K562 (cell line): ENCODE measurements around the gene KRTAP23-1. TPM values are rescaled to one million over a fixed set of nuclear protein-coding genes. Genes with fewer than 3 reads are reported as not detected.

Experiments
- ATAC-seq: fragments of 200-7000 bp; cut with Tn5 transposase; 3 replicates; pipeline ENCODE4 v1.9.1; 2020; ENCODE audit warnings: moderate library complexity
- BruUV-seq: library from RNA; stranded (reverse); fragments of 400-500 nt; replicated peaks from 2 replicates; lab custom pipeline; 2021; lab: Mats Ljungman, UMichigan
- CTCF ChIA-PET: fragments of 300-600 bp; formaldehyde crosslinking; extraction: SDS; loops from one replicate; lab custom pipeline; 2021; ENCODE audit warnings: low intra/inter-chr PET ratio; lab: Yijun Ruan, JAX
- POLR2A ChIA-PET: fragments of 300-600, 350-650 bp; sonication (Branson Sonifier 250); formaldehyde crosslinking; extraction: SDS; loops from one replicate; lab custom pipeline; 2021; ENCODE audit warnings: antibody characterized with exemption, inconsistent platforms; lab: Yijun Ruan, JAX
- DNase-seq, 4 experiments: peaks; one replicate each; pipeline versions ENCODE4 v3.0.0 to v3.0.0-alpha.2; 2011 to 2018; ENCODE audit warnings: low spot score in 3 of 4, mixed read lengths in 3 of 4; ENCODE audit errors: extremely low read depth in 1 of 4
- FAIRE-seq: peaks from 2 replicates; lab custom pipeline; 2011; peaks lifted over from hg19 to GRCh38; lab: Jason Lieb, UNC
- H2AFZ ChIP-seq: 2 replicates; pipeline ENCODE4 v1.6.0; 2011; ENCODE audit warnings: low read depth, low read length, control low read depth, inconsistent platforms
- H3K27ac ChIP-seq: fragments of 200-600 bp; 3 replicates; pipeline ENCODE4 v1.8.0; 2011; ENCODE audit warnings: low read depth, mild to moderate bottlenecking, control low read depth, inconsistent platforms, low read length, moderate library complexity, mixed read lengths; ENCODE audit errors: extremely low read depth
- H3K27me3 ChIP-seq, 2 experiments: fragments of 300-600 bp in 1 of 2; 2 replicates in 1 of 2; 3 replicates in 1 of 2; pipeline versions ENCODE4 v1.6.0 to v1.8.0; 2011; ENCODE audit warnings: inconsistent platforms in 2 of 2, low read length in 2 of 2, mild to moderate bottlenecking in 1 of 2, mixed read lengths in 1 of 2, moderate library complexity in 1 of 2; ENCODE audit not compliant: control insufficient read depth in 2 of 2, insufficient read depth in 2 of 2
- H3K36me3 ChIP-seq: fragments of 300-600 bp; 3 replicates; pipeline ENCODE4 v1.8.0; 2011; ENCODE audit warnings: mild to moderate bottlenecking, low read length, inconsistent platforms; ENCODE audit not compliant: control insufficient read depth, insufficient read depth
- H3K4me1 ChIP-seq, 2 experiments: fragments of 200-600 bp in 1 of 2; replicated peaks in 1 of 2; 2 replicates in 1 of 2; 3 replicates in 1 of 2; pipeline versions ENCODE4 v1.5.1 to v1.8.0; 2011; ENCODE audit warnings: inconsistent platforms in 2 of 2, low read length in 2 of 2, mild to moderate bottlenecking in 1 of 2, mixed read lengths in 1 of 2, moderate library complexity in 1 of 2; ENCODE audit not compliant: control insufficient read depth in 2 of 2, insufficient read depth in 2 of 2
- H3K4me2 ChIP-seq: 2 replicates; pipeline ENCODE4 v1.6.1; 2011; ENCODE audit warnings: low read length, control low read depth, inconsistent platforms, mixed read lengths; ENCODE audit not compliant: insufficient read depth
- H3K4me3 ChIP-seq: fragments of 200-600 bp; sonication (generic), shearing (Covaris generic); 2 replicates; pipeline ENCODE4 v1.5.1; 2016; ENCODE audit warnings: control low read depth, inconsistent platforms
- H3K79me2 ChIP-seq: fragments of 200-600 bp; 3 replicates; pipeline ENCODE4 v1.8.0; 2011; ENCODE audit warnings: low read length, inconsistent platforms; ENCODE audit not compliant: control insufficient read depth, insufficient read depth
- H3K9ac ChIP-seq, 2 experiments: 2 replicates each; pipeline versions ENCODE4 v1.6.0 to v1.6.1; 2011; ENCODE audit warnings: low read depth in 2 of 2, low read length in 2 of 2, control low read depth in 1 of 2, inconsistent platforms in 1 of 2, mild to moderate bottlenecking in 1 of 2, mixed read lengths in 1 of 2; ENCODE audit not compliant: insufficient read depth in 1 of 2
- H3K9me1 ChIP-seq: one replicate; pipeline ENCODE4 v1.6.0; 2011; ENCODE audit warnings: inconsistent platforms, mild to moderate bottlenecking, low read length, moderate library complexity; ENCODE audit not compliant: control insufficient read depth, insufficient read depth
- H3K9me3 ChIP-seq: replicated peaks from 2 replicates; pipeline ENCODE4 v1.5.1; 2011; ENCODE audit warnings: low read depth, low read length, inconsistent platforms; ENCODE audit not compliant: control insufficient read depth, insufficient read depth
- H4K20me1 ChIP-seq: replicated peaks from 2 replicates; pipeline ENCODE4 v1.6.1; 2011; ENCODE audit warnings: low read length, inconsistent platforms, mixed read lengths; ENCODE audit not compliant: control insufficient read depth, insufficient read depth
- CBFB ChIP-seq: sonication (generic); formaldehyde crosslinking; IDR thresholded peaks from 2 replicates; pipeline ENCODE4 v1.4.0; 2020; ENCODE audit warnings: mild to moderate bottlenecking, missing genetic modification reagents
- CBX5 ChIP-seq: IDR thresholded peaks from 2 replicates; pipeline ENCODE4 v1.6.1; 2014; ENCODE audit warnings: low read depth, borderline replicate concordance
- DMBX1 ChIP-seq: fragments of 250-450 bp; sonication (Bioruptor Pico); IDR thresholded peaks from 2 replicates; pipeline ENCODE4 v1.8.0; 2022; ENCODE audit warnings: inconsistent platforms, mild to moderate bottlenecking, moderate library complexity, borderline replicate concordance
- NCOA2 ChIP-seq, 2 experiments: fragments of 450-650 bp; IDR thresholded peaks; 2 replicates each; pipeline ENCODE4 v1.6.1; 2018; ENCODE audit warnings: mild to moderate bottlenecking in 2 of 2, moderate library complexity in 1 of 2; ENCODE audit not compliant: partially characterized antibody in 2 of 2
- TAF9B ChIP-seq: fragments of 450-650 bp; IDR thresholded peaks from 2 replicates; pipeline ENCODE4 v1.6.1; 2018; ENCODE audit warnings: mild to moderate bottlenecking; ENCODE audit not compliant: partially characterized antibody
- TEAD2 ChIP-seq: fragments of 450-650 bp; IDR thresholded peaks from 2 replicates; pipeline ENCODE4 v1.6.1; 2016; ENCODE audit warnings: missing genetic modification characterization, control low read depth, missing compliant biosample characterization
- THRAP3 ChIP-seq: fragments of 450-650 bp; IDR thresholded peaks from 2 replicates; pipeline ENCODE4 v1.6.1; 2016; ENCODE audit warnings: mild to moderate bottlenecking, inconsistent platforms, borderline replicate concordance
- ZKSCAN1 ChIP-seq: fragments of 150-350 bp; IDR thresholded peaks from 2 replicates; pipeline ENCODE4 v1.6.1; 2016; ENCODE audit warnings: low read depth, low read length
- ZNF766 ChIP-seq: fragments of 200-800 bp; sonication (Bioruptor generic); conservative IDR thresholded peaks from 2 replicates; pipeline ENCODE4 v1.6.1; 2016; ENCODE audit warnings: missing genetic modification characterization, missing compliant biosample characterization
- ZNF77 ChIP-seq: fragments of 250-450 bp; sonication (Bioruptor Pico); IDR thresholded peaks from 2 replicates; pipeline ENCODE4 v1.5.0; 2020
- ZNF830 ChIP-seq: fragments of 250-450 bp; sonication (Bioruptor Pico); IDR thresholded peaks from 2 replicates; pipeline ENCODE4 v1.5.0; 2021; ENCODE audit warnings: mild to moderate bottlenecking
- WGBS: fragments of 100-300 bp; shearing (Covaris generic); methylation state at CpG from one replicate; pipeline ENCODE4 v1.1.6; 2016; ENCODE audit warnings: low coverage, mixed read lengths; ENCODE audit not compliant: insufficient coverage; ENCODE audit errors: missing lambda C conversion rate; 5-methylcytosine and 5-hydroxymethylcytosine counted together
- in situ Hi-C: fragments of 300-500 bp; cut with MboI; formaldehyde crosslinking; loops from 4 replicates; pipeline ENCODE4 v1.15.0; 2018; ENCODE audit warnings: inconsistent platforms, mixed read lengths
- intact Hi-C: fragments of 100-400 bp; cut with micrococcal nuclease; formaldehyde crosslinking; loops from 2 replicates; pipeline ENCODE4 v1.14.2; 2022
- polyA plus RNA-seq, 8 experiments: library from polyadenylated mRNA; depleted of rRNA in 4 of 8; stranded (reverse) in 5 of 8; unstranded in 3 of 8; fragments of >200 nt; fragmentation: Nextera tagmentation in 2 of 8; fragmentation: Illumina TruSeq in 1 of 8; extraction: Ambion mirVana in 2 of 8; extraction: Trizol in 1 of 8; gene quantifications; 2 replicates each; pipeline versions ENCODE4 v1.2.1 to v1.2.3, GENCODE V29; 2011 to 2014; ENCODE audit warnings: inconsistent platforms in 1 of 8, missing spikeins in 1 of 8
- total RNA-seq, 7 experiments: library from RNA; depleted of rRNA in 6 of 7; stranded (reverse); fragments of >200 nt in 6 of 7; fragmentation: Illumina TruSeq in 2 of 7; extraction: Trizol in 2 of 7; gene quantifications; 2 replicates each; pipeline versions ENCODE4 v1.2.1 to v1.2.3, GENCODE V29; 2011 to 2021; ENCODE audit warnings: low replicate concordance in 1 of 7
- TF ChIP-seq, protein P1 (sequence below): sonication (generic); formaldehyde crosslinking; IDR thresholded peaks from 2 replicates; pipeline ENCODE4 v1.8.0; 2022; ENCODE audit warnings: mild to moderate bottlenecking, missing genetic modification reagents, borderline replicate concordance
- TF ChIP-seq, protein P2 (sequence below): fragments of 250-450 bp; sonication (Bioruptor Pico); IDR thresholded peaks from 2 replicates; pipeline ENCODE4 v1.4.0; 2020; ENCODE audit warnings: mild to moderate bottlenecking, moderate library complexity, borderline replicate concordance
- TF ChIP-seq, protein P3 (sequence below), 2 experiments: IDR thresholded peaks; 2 replicates each; pipeline ENCODE4 v1.6.1; 2011; ENCODE audit warnings: borderline replicate concordance in 1 of 2, control low read depth in 1 of 2, low read depth in 1 of 2, low read length in 1 of 2, mild to moderate bottlenecking in 1 of 2, mixed read lengths in 1 of 2, moderate library complexity in 1 of 2; ENCODE audit not compliant: insufficient read depth in 1 of 2, insufficient read length in 1 of 2, poor library complexity in 1 of 2, severe bottlenecking in 1 of 2; ENCODE audit errors: extremely low read depth in 1 of 2

Gene KRTAP23-1
- total and polyA plus RNA-seq, 9 of the 15 experiments (the other 6 are each of a cell fraction or from before 2014, with no cell fraction given): not detected

DNA sequence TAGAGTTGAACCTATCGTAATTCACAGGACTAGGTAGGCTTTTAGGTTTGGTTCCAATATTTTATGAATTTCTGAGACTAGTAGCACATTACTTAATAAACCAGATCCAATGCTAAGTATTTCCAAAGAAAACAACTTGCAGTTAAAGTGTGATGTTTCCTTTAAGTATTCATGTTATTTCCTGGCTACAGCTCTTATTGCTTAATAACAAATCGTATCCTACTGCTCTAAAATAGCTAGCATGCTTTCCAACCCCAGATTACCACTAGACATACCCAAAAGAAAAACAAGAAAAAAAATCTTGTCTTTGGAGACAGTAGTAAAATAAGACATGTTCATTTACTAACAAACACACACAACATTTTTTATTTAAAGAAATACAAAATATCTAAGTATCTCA is 11.8 kb downstream of the KRTAP23-1 start:
- POLR2A ChIA-PET: no interaction called here
- no peaks in the 10 kb centered on the region for H3K4me1 ChIP-seq
- H3K9me3 ChIP-seq: no peaks in the 10 kb centered on the region
- H3K9me1 ChIP-seq: no peaks in the 10 kb centered on the region
- 0% methylated on average over 2 of the region's 2 CpGs for WGBS
- no peaks in the 10 kb centered on the region for H3K36me3 ChIP-seq
- H3K4me3 ChIP-seq: no peak overlapping the region
- ATAC-seq: no peak
- intact Hi-C loops: no loop called here
- H4K20me1 ChIP-seq: no peaks in the 10 kb centered on the region
- DNase-seq: no peak
- H2AFZ ChIP-seq: no peak overlapping the region
- no peak overlapping the region for H3K4me2 ChIP-seq
- H3K27me3 ChIP-seq: no peaks in the 10 kb centered on the region
- H3K27ac ChIP-seq: no peak overlapping the region
- no peak overlapping the region for H3K9ac ChIP-seq
- in situ Hi-C loops: no loop called here
- TF ChIP-seq NCOA2 (IDR thresholded peaks at IDR 0.05; ENCODE audit: partially characterized antibody in 2 of 2): no peak
- TF ChIP-seq CBFB (CRISPR knock-in tag): no peak
- no peak for TF ChIP-seq DMBX1 (CRISPR knock-in tag)
- no peak for TF ChIP-seq CBX5
- TF ChIP-seq, protein P1, sequence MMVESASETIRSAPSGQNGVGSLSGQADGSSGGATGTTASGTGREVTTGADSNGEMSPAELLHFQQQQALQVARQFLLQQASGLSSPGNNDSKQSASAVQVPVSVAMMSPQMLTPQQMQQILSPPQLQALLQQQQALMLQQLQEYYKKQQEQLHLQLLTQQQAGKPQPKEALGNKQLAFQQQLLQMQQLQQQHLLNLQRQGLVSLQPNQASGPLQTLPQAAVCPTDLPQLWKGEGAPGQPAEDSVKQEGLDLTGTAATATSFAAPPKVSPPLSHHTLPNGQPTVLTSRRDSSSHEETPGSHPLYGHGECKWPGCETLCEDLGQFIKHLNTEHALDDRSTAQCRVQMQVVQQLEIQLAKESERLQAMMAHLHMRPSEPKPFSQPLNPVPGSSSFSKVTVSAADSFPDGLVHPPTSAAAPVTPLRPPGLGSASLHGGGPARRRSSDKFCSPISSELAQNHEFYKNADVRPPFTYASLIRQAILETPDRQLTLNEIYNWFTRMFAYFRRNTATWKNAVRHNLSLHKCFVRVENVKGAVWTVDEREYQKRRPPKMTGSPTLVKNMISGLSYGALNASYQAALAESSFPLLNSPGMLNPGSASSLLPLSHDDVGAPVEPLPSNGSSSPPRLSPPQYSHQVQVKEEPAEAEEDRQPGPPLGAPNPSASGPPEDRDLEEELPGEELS (CRISPR knock-in tag): no peak
- TF ChIP-seq, protein P2, sequence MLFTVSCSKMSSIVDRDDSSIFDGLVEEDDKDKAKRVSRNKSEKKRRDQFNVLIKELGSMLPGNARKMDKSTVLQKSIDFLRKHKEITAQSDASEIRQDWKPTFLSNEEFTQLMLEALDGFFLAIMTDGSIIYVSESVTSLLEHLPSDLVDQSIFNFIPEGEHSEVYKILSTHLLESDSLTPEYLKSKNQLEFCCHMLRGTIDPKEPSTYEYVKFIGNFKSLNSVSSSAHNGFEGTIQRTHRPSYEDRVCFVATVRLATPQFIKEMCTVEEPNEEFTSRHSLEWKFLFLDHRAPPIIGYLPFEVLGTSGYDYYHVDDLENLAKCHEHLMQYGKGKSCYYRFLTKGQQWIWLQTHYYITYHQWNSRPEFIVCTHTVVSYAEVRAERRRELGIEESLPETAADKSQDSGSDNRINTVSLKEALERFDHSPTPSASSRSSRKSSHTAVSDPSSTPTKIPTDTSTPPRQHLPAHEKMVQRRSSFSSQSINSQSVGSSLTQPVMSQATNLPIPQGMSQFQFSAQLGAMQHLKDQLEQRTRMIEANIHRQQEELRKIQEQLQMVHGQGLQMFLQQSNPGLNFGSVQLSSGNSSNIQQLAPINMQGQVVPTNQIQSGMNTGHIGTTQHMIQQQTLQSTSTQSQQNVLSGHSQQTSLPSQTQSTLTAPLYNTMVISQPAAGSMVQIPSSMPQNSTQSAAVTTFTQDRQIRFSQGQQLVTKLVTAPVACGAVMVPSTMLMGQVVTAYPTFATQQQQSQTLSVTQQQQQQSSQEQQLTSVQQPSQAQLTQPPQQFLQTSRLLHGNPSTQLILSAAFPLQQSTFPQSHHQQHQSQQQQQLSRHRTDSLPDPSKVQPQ (CRISPR knock-in tag): no peak
- TF ChIP-seq ZNF830: no peak
- TF ChIP-seq THRAP3: no peak
- TF ChIP-seq ZKSCAN1: no peak
- TF ChIP-seq ZNF77 (CRISPR knock-in tag): no peak
- no peak for TF ChIP-seq ZNF766 (CRISPR knock-in tag)
- TF ChIP-seq TAF9B: no peak
- TF ChIP-seq, protein P3, sequence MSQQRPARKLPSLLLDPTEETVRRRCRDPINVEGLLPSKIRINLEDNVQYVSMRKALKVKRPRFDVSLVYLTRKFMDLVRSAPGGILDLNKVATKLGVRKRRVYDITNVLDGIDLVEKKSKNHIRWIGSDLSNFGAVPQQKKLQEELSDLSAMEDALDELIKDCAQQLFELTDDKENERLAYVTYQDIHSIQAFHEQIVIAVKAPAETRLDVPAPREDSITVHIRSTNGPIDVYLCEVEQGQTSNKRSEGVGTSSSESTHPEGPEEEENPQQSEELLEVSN (IDR thresholded peaks at IDR 0.05; ENCODE audit: borderline replicate concordance in 1 of 2, extremely low read depth in 1 of 2, insufficient read depth in 1 of 2, insufficient read length in 1 of 2, low read depth in 1 of 2, low read length in 1 of 2, poor library complexity in 1 of 2, severe bottlenecking in 1 of 2): no peak
- no peak for TF ChIP-seq TEAD2
- BruUV-seq: no TSS peak
- no peaks in the 10 kb centered on the region for H3K79me2 ChIP-seq
- CTCF ChIA-PET: no interaction called here
- no peak for FAIRE-seq
